Measurements from ENCODE around the gene C17orf78. TPM values are rescaled to one million over a fixed set of nuclear protein-coding genes. Genes with fewer than 3 reads are reported as not detected.

The C17orf78 gene
- polyA plus RNA-seq, 1 of the 3 experiments (the other 2 are of a cell fraction): not detected

DNA sequence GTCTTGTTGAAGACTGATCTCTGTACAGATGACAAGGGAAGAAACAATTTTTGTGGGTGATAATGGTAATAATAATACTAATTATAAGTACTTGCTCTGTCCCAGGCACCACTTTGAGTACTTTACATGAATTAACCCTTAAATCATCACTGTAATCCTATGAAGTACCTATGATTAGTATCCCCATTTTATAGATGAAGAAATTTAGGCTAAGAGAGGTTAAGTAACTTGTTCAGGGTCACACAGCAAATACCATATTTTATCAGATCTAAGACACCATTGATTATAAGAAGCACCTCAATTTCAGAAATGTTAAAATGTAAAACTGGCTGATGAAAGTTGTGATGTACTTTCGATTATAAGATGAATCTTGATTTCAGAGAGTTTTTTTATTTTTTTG, 49.5 kb downstream of the C17orf78 start:
- no peak overlapping the region for H3K9ac ChIP-seq
- ChIA-PET POLR2A (no interaction called here), CTCF (interaction anchor here (2.0 to 2.3 kb wide), 2 partner anchors 13 to 52 kb away, joined by 5 to 7 read pairs; no protein-coding TSS in a partner anchor)
- peaks cover 23 to 62% of the 10 kb centered on the region in 2 experiments for H3K36me3 ChIP-seq (replicated peaks in 1 of 2; ENCODE audit: control insufficient read depth in 1 of 2, insufficient read depth in 2 of 2, low read length in 1 of 2)
- TF ChIP-seq, protein P1, sequence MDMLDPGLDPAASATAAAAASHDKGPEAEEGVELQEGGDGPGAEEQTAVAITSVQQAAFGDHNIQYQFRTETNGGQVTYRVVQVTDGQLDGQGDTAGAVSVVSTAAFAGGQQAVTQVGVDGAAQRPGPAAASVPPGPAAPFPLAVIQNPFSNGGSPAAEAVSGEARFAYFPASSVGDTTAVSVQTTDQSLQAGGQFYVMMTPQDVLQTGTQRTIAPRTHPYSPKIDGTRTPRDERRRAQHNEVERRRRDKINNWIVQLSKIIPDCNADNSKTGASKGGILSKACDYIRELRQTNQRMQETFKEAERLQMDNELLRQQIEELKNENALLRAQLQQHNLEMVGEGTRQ (IDR thresholded peaks at IDR 0.05; ENCODE audit: borderline replicate concordance, low read depth, low read length): no peak
- TF ChIP-seq YY1 (IDR thresholded peaks at IDR 0.05; ENCODE audit: low read depth) (no peak), TCF12 (IDR thresholded peaks at IDR 0.05) (no peak), EZH2phosphoT487 (IDR thresholded peaks at IDR 0.05; ENCODE audit: borderline replicate concordance, low read depth) (no peak), RXRA (IDR thresholded peaks at IDR 0.05; ENCODE audit: borderline replicate concordance, low read depth) (no peak), CHD2 (IDR thresholded peaks at IDR 0.05; ENCODE audit: low read length, partially characterized antibody) (no peak), JUND (IDR thresholded peaks at IDR 0.05) (no peak), FOSL2 (IDR thresholded peaks at IDR 0.05; ENCODE audit: borderline replicate concordance, low read depth) (no peak), GABPA (IDR thresholded peaks at IDR 0.05; ENCODE audit: low read depth) (no peak), POLR2AphosphoS5 (IDR thresholded peaks at IDR 0.05; ENCODE audit: low read depth, low read length) (no peak), MXI1 (IDR thresholded peaks at IDR 0.05; ENCODE audit: low read depth, low read length) (no peak), FOXJ3 (CRISPR knock-in tag; IDR thresholded peaks at IDR 0.05) (no peak), RFX5 (IDR thresholded peaks at IDR 0.05; ENCODE audit: low read length) (no peak), FOXM1 (IDR thresholded peaks at IDR 0.05; ENCODE audit: low read depth) (no peak)
- TF ChIP-seq, protein P2, sequence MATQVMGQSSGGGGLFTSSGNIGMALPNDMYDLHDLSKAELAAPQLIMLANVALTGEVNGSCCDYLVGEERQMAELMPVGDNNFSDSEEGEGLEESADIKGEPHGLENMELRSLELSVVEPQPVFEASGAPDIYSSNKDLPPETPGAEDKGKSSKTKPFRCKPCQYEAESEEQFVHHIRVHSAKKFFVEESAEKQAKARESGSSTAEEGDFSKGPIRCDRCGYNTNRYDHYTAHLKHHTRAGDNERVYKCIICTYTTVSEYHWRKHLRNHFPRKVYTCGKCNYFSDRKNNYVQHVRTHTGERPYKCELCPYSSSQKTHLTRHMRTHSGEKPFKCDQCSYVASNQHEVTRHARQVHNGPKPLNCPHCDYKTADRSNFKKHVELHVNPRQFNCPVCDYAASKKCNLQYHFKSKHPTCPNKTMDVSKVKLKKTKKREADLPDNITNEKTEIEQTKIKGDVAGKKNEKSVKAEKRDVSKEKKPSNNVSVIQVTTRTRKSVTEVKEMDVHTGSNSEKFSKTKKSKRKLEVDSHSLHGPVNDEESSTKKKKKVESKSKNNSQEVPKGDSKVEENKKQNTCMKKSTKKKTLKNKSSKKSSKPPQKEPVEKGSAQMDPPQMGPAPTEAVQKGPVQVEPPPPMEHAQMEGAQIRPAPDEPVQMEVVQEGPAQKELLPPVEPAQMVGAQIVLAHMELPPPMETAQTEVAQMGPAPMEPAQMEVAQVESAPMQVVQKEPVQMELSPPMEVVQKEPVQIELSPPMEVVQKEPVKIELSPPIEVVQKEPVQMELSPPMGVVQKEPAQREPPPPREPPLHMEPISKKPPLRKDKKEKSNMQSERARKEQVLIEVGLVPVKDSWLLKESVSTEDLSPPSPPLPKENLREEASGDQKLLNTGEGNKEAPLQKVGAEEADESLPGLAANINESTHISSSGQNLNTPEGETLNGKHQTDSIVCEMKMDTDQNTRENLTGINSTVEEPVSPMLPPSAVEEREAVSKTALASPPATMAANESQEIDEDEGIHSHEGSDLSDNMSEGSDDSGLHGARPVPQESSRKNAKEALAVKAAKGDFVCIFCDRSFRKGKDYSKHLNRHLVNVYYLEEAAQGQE (IDR thresholded peaks at IDR 0.05; ENCODE audit: low read depth, low read length): no peak
- TF ChIP-seq, protein P3, sequence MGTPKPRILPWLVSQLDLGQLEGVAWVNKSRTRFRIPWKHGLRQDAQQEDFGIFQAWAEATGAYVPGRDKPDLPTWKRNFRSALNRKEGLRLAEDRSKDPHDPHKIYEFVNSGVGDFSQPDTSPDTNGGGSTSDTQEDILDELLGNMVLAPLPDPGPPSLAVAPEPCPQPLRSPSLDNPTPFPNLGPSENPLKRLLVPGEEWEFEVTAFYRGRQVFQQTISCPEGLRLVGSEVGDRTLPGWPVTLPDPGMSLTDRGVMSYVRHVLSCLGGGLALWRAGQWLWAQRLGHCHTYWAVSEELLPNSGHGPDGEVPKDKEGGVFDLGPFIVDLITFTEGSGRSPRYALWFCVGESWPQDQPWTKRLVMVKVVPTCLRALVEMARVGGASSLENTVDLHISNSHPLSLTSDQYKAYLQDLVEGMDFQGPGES (IDR thresholded peaks at IDR 0.05; ENCODE audit: low read depth, low read length): no peak
- no peak overlapping the region for H3K27ac ChIP-seq (ENCODE audit: low read depth in 2 of 2, low read length in 1 of 2)
- H3K27me3 ChIP-seq (ENCODE audit: insufficient read depth): no peaks in the 10 kb centered on the region
- H3K4me3 ChIP-seq (ENCODE audit: low read depth in 2 of 2, low read length in 1 of 2): no peak overlapping the region
- H2AFZ ChIP-seq (ENCODE audit: low read depth): no peak overlapping the region
- no peaks in the 10 kb centered on the region for H3K9me3 ChIP-seq
- H4K20me1 ChIP-seq (ENCODE audit: insufficient read depth): 0 out of 2 replicates have a peak, but pooled peaks cover 4% of the 10 kb centered on the region
- no peak for DNase-seq
- peaks cover 9% of the 10 kb centered on the region; the same call in 1 of the 2 replicates for H3K79me2 ChIP-seq (ENCODE audit: insufficient read depth)
- no peak overlapping the region for H3K4me2 ChIP-seq
- H3K4me1 ChIP-seq (ENCODE audit: control insufficient read depth in 1 of 2, insufficient read depth in 2 of 2, low read depth in 1 of 2, low read length in 1 of 2): no peaks in the 10 kb centered on the region
- no peaks in the 10 kb centered on the region for H3K9me2 ChIP-seq
- 97% methylated on average over 1 of the region's 1 CpG for WGBS (ENCODE audit: low lambda C conversion rate)
- peaks cover 7% of the 10 kb centered on the region for H3F3A ChIP-seq (replicated peaks; ENCODE audit: insufficient read depth)

Data from SK-N-SH (cell line).